SU-DHL-6 (cell line): ENCODE measurements around the gene MRO.

Experiments used
- H2AFZ ChIP-seq: fragments of 200-600 bp; sonication (generic); 2 replicates; pipeline ENCODE4 v1.6.1; 2014; ENCODE audit warnings: low read depth, mild to moderate bottlenecking, moderate library complexity, mixed read lengths, antibody characterized with exemption, low read length; ENCODE audit not compliant: severe bottlenecking
- H3F3A ChIP-seq: fragments of 200-600 bp; shearing (Covaris generic); 2 replicates; pipeline ENCODE4 v1.6.0; 2016; ENCODE audit warnings: antibody characterized with exemption, mild to moderate bottlenecking; ENCODE audit not compliant: insufficient read depth
- H3K27ac ChIP-seq: fragments of 200-600 bp; sonication (generic); 2 replicates; pipeline ENCODE4 v1.5.1; 2016; ENCODE audit warnings: low read depth, mild to moderate bottlenecking, low read length, moderate library complexity, mixed read lengths
- H3K27me3 ChIP-seq: fragments of 200-600 bp; sonication (generic), shearing (Covaris generic); 2 replicates; pipeline ENCODE4 v1.6.0; 2014; ENCODE audit warnings: mild to moderate bottlenecking, low read length
- H3K36me3 ChIP-seq: fragments of 200-600 bp; sonication (generic); 2 replicates; pipeline ENCODE4 v1.6.1; 2014; ENCODE audit warnings: mild to moderate bottlenecking, low read length, mixed read lengths
- H3K4me2 ChIP-seq: fragments of 300-600, 200-600 bp; shearing (Covaris generic), sonication (generic); 2 replicates; pipeline ENCODE4 v1.6.0; 2014; ENCODE audit warnings: low read length, low read depth, mild to moderate bottlenecking; ENCODE audit not compliant: poor library complexity, severe bottlenecking
- H3K4me3 ChIP-seq: fragments of 200-600 bp; sonication (generic); 2 replicates; pipeline ENCODE4 v1.5.1; 2014; ENCODE audit warnings: antibody characterized with exemption, low read length, mild to moderate bottlenecking, mixed read lengths; ENCODE audit not compliant: insufficient read depth, poor library complexity, severe bottlenecking
- H3K79me2 ChIP-seq: fragments of 200-600 bp; sonication (generic); 2 replicates; pipeline ENCODE4 v1.6.1; 2014; ENCODE audit warnings: mild to moderate bottlenecking, low read length, moderate library complexity; ENCODE audit not compliant: insufficient read depth
- H3K9ac ChIP-seq: fragments of 200-600 bp; sonication (generic); 2 replicates; pipeline ENCODE4 v1.7.0; 2014; ENCODE audit warnings: mild to moderate bottlenecking, low read length
- H3K9me2 ChIP-seq: fragments of 200-600 bp; sonication (generic); replicated peaks from 2 replicates; pipeline ENCODE4 v1.6.1; 2014; ENCODE audit warnings: low read length; ENCODE audit not compliant: insufficient read depth
- H3K9me3 ChIP-seq: fragments of 200-600 bp; sonication (generic); 2 replicates; pipeline ENCODE4 v1.6.1; 2014; ENCODE audit warnings: low read length, mixed read lengths; ENCODE audit not compliant: insufficient read depth
- H4K20me1 ChIP-seq: fragments of 200-600 bp; sonication (generic); 2 replicates; pipeline ENCODE4 v1.6.1; 2014; ENCODE audit warnings: low read depth, mild to moderate bottlenecking, antibody characterized with exemption, low read length, moderate library complexity, mixed read lengths
- CTCF ChIP-seq: fragments of 200-600 bp; sonication (generic); IDR thresholded peaks from one replicate; pipeline ENCODE4 v1.5.1; 2017; ENCODE audit warnings: antibody characterized with exemption, mild to moderate bottlenecking, low read length, moderate library complexity; ENCODE audit not compliant: insufficient read depth, poor library complexity, severe bottlenecking
- EZH2phosphoT487 ChIP-seq: fragments of 200-600 bp; sonication (generic), shearing (Covaris generic); conservative IDR thresholded peaks from 2 replicates; pipeline ENCODE4 v1.6.1; 2018; ENCODE audit warnings: mild to moderate bottlenecking, antibody characterized with exemption, low read length, moderate library complexity, mixed read lengths

Gene MRO

GRCh38 chr18:50819728-50820378, at the start of gene MRO:
MRO (minus strand) TSS chr18:50820016; CDS start chr18:50809400, 10,616 bp downstream.
- no peak within 1 kb of the TSS for H3K27ac ChIP-seq
- peak within 1 kb of the TSS; percentile 94 for H2AFZ ChIP-seq

GRCh38 chr18:50869150-50869549, 49.3 kb upstream of the MRO start:
- Histone ChIP-seq H3F3A (no peaks in the 10 kb centered on the region), H3K79me2 (no peaks in the 10 kb centered on the region), H3K9me2 (no peaks in the 10 kb centered on the region), H3K9me3 (no peaks in the 10 kb centered on the region), H4K20me1 (no peaks in the 10 kb centered on the region), H3K9ac (no peak overlapping the region), H2AFZ (no peak overlapping the region), H3K27ac (no peak overlapping the region), H3K27me3 (no peaks in the 10 kb centered on the region), H3K4me2 (no peak overlapping the region), H3K36me3 (no peaks in the 10 kb centered on the region), H3K4me3 (no peak overlapping the region)
- no peak for TF ChIP-seq CTCF
- TF ChIP-seq EZH2phosphoT487, result no peak

More at GRCh38 chr18:50819728-50820378, at the start of gene MRO:
- peak within 1 kb of the TSS; percentile 50 for H3K4me2 ChIP-seq
- no peaks in the 10 kb centered on the region for H4K20me1 ChIP-seq
- no peaks in the 10 kb centered on the region for H3K79me2 ChIP-seq
- no peak for TF ChIP-seq EZH2phosphoT487
- peak; percentile 96 for TF ChIP-seq CTCF
- H3F3A ChIP-seq, result no peaks in the 10 kb centered on the region
- H3K9me2 ChIP-seq, result no peaks in the 10 kb centered on the region
- H3K9ac ChIP-seq, result peak within 1 kb of the TSS; percentile 17; the same call in 1 of the 2 replicates
- no peaks in the 10 kb centered on the region for H3K9me3 ChIP-seq
- no peaks in the 10 kb centered on the region for H3K27me3 ChIP-seq
- no peak within 1 kb of the TSS for H3K4me3 ChIP-seq
- H3K36me3 ChIP-seq, result no peaks in the 10 kb centered on the region

- H4K20me1 ChIP-seq, result no peaks in the 10 kb centered on the region
- H3K27ac ChIP-seq, result no peak overlapping the region
- H3K9me2 ChIP-seq, result no peaks in the 10 kb centered on the region
- no peaks in the 10 kb centered on the region for H3K9me3 ChIP-seq
- TF ChIP-seq CTCF, result peak; percentile 23
- TF ChIP-seq EZH2phosphoT487, result no peak
- H3K4me3 ChIP-seq, result no peak overlapping the region
- no peaks in the 10 kb centered on the region for H3K79me2 ChIP-seq
- no peaks in the 10 kb centered on the region for H3K36me3 ChIP-seq
- no peak overlapping the region for H3K9ac ChIP-seq
- no peak overlapping the region for H3K4me2 ChIP-seq
- no peak overlapping the region for H2AFZ ChIP-seq
- H3F3A ChIP-seq, result no peaks in the 10 kb centered on the region
- H3K27me3 ChIP-seq, result no peaks in the 10 kb centered on the region
These were observed 46.9 kb upstream of the MRO start for GRCh38 chr18:50866765-50867164.
